DMS153 treated with DMSO at 0.1 percent for 48 hours (cell line): ENCODE data around the gene BCO2.
"Not testable (repeated sequence)": the region's sequence is repeated elsewhere in the genome, so short reads cannot be mapped to it uniquely, and the experiment has no call there.

ENCODE experiments used
- DNase-seq: peaks from one replicate; lab custom pipeline; 2025; ENCODE audit not compliant: unreplicated experiment; lab: John Stamatoyannopoulos, UW

Gene BCO2

DNA sequence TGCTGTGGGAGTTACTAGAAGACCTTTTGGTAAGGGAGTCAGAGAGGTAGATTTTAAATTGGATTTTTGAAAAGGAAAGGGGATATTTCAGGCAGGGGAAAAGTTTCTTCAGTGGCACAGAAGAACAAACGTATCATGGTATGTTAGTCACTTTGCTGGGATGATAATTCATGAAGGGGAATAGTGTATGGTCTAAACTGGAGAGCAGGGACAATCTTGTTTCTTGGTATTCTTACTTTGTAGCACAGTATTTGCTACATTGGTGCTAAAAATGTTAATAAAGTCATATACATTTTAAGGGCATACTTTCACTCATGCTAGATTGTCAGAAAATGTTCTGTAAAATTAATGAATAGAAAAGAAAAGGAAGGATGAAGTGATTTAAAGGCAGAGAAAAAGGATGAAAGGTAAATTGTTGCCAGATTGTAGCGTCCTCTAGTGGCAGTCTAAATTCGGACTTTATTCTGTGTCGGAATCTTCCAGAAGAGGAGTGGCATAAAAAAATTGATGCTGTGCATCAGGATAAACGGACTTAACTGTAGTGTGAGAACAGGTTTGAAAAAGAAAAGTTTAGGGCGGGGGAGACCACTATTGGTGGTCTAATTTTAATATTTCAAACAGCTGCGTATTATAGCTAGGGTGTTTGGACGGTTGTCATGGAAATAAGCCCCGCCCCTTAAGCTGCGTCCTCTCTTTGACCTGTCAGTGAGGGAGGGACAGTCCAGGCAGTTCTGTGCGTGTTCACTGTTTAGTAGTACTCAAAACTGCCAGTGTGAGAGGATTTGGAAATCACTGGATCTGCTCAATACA lies at the start of gene BCO2:
BCO2 (plus strand) TSS at position 724 of the 810 bp plus-strand sequence. CDS start 90 bp downstream, outside the sequence.
- DNase-seq: peak; percentile 54

DNA sequence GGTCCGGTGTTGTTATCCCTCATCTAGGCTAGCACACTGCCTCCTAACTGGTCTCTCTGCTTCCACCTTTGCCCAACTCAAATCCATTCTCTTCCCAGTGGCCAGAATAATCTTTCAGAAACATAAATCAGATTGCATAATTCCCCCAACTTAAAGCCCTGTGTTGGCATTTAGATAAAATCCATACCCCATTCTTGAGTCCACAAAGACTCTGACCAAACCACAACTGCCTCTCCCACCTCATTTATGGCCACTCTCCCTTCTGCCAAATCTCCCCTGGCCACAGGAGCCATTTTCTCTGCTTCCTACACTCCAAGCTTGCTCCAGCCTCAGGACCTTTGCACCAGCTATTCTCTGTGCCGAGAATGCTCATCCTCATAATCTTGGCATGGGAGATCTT lies 48.3 kb upstream of the BCO2 start:
- DNase-seq: no peak

GRCh38 chr11:112128483-112129121 lies 46.7 kb upstream of the BCO2 start:
- DNase-seq: peak; percentile 90

- DNase-seq: no peak
Observed at GRCh38 chr11:112129656-112130055, 45.7 kb upstream of the BCO2 start.

DNA sequence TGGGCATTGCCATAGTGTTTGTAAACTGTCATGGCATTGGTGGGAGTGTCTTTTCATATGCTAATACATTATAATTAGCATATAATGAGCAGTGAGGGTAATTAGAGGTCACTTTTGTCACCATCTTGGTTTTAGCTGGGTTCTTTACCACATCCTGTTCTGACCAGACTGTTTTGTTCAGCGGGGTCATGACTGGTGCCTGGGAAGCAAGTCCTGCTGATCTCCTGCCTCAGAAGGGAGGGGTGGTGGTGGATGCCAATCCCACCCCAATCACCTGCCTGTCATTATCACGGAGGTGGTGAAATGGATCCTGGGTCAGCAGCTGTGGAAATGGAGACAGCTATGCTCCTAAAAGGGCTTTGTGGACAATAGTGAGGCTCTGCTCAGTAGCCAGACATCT lies 42.6 kb upstream of the BCO2 start:
- DNase-seq: no peak

GRCh38 chr11:112134473-112134872 lies 40.8 kb upstream of the BCO2 start:
- no peak for DNase-seq

- no peak for DNase-seq
Observed at GRCh38 chr11:112143597-112143996, 31.7 kb upstream of the BCO2 start.

- no peak for DNase-seq
Observed at GRCh38 chr11:112150517-112150916, 24.8 kb upstream of the BCO2 start.

- no peak for DNase-seq
Observed at GRCh38 chr11:112156153-112156955, 19.0 kb upstream of the BCO2 start.

DNA sequence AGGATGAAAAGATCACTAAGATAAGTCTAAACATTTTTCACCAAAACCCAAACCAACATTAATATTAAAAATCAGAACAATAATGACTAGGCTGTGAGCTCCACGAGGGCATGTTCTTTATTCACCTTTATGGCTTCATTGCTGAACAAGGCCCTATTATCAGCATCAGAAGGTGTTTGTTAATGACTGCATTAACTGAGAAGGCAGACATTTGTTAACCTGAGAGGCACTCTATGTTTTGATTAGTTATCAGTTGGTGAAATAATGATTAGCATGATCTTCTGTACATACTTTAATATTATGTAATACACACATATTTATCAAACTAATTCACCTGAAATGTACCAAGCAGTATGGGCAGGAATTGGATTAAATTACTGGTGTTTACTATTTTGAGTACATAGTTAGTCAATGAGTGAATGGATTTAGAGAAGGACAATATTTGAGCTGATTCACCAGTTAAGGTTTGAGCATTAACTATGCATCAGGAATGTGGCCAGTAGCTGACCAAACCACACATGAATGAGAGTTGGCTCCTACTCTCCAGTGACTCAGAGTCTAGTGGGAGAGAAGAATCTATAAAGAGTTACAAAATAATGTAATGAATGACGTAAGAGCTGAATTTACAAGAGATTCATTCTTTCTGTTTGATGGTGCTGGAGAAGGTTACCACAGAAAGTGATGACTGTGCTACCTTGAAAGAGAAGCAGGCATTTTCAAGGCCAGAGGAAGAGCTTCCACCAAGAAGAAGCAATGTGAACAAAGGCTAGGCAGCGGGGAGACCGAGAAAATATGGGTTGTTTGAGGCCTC lies 18.2 kb upstream of the BCO2 start:
- DNase-seq: no peak

DNA sequence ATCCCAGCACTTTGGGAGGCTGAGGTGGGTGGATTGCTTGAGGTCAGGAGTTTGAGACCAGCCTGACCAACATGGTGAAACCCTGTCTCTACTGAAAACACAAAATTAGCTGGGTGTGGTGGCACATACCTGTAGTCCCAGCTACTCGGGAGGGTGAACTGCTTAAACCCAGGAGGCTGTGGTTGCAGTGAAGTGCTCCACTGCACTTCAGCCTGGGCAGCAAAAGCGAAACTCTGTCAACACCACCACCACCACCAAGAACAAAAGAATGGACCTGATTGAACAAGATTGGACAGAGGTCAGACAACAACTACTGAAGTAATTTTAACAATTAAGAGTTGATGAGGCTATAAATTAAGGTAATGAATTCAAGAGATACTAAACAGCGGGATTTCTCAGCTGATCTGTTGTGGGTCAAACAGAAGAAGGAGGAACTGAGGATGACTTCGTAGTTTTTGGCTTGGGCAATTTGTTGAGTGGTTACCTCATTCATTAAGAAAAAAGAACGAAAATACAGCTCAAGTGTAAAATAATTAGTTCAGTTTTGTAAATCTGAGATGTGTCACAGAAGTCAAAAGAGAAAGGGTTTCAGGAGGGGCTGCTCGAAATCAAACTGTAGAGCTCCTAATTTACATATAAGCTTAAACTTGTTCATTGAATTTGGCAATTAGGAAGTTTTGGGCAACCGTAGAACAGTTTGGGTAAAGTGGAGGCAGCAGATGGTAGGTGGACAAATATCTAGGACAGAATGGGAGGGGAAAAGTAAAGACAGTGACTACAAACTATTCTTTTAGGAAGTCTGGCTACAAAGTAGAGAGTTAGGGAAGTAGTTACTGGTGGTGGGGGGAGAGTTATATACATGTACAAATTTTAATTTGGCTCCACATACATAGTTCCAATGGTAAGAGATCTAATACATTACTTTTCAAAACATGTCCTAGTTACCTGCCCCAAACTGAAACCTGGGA lies 15.9 kb upstream of the BCO2 start:
- DNase-seq: no peak

DNA sequence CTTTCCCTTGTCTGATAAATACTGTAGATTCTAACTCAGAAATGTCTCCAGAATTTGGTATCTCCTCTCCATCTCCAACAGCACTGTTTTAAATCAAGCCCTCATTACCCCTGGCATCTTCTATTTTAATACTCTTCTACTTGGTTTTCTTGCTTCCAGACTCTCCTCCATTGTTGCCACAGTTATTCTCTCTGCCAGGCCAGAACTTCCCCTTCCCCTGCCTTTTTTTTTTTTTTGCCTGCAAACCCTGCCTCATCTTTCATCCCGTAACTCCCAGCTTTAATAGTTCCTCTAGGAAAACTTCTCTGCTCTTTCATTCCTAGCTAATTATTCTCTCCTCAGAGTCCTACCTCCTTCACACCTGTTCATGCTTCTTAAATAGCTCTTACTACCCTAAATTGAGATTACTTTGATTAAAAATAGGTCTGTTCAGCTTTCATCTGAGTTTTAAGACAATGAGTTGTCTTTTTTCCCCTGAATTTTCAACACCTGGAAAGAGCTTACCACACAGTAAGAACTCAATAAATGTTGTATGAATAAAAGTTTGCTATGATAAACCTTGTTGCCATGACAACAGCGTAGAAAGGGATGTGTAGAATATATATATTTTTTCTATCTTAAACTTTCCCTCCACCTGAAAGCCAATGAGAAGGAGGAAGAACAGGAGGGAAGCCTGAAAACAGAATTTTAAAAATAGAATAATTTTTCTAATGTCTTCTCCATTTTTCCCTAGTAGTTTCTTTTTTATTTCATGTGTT lies 15.0 kb upstream of the BCO2 start:
- DNase-seq: no peak

DNA sequence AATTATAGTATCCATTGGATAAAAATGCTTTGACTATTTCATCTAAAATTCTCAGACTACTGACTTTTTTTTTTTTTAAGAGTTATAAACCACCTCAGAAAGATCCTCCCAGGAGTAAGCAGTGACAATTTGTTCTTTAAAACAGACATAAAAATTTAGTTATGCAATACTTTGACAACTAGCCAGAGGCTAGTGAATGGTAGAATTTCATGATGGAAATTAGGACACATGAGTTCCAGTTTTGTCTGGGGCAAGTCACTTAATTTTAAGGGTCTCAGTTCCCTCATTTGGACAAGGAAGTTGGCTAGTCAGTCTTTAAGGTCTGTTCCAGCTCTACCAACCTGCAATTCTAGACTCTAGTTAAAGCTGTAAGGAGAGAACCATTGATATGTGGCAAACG lies 14.3 kb upstream of the BCO2 start:
- DNase-seq: no peak

GRCh38 chr11:112162200-112162599 lies 13.1 kb upstream of the BCO2 start:
- not testable (repeated sequence) for DNase-seq

DNA sequence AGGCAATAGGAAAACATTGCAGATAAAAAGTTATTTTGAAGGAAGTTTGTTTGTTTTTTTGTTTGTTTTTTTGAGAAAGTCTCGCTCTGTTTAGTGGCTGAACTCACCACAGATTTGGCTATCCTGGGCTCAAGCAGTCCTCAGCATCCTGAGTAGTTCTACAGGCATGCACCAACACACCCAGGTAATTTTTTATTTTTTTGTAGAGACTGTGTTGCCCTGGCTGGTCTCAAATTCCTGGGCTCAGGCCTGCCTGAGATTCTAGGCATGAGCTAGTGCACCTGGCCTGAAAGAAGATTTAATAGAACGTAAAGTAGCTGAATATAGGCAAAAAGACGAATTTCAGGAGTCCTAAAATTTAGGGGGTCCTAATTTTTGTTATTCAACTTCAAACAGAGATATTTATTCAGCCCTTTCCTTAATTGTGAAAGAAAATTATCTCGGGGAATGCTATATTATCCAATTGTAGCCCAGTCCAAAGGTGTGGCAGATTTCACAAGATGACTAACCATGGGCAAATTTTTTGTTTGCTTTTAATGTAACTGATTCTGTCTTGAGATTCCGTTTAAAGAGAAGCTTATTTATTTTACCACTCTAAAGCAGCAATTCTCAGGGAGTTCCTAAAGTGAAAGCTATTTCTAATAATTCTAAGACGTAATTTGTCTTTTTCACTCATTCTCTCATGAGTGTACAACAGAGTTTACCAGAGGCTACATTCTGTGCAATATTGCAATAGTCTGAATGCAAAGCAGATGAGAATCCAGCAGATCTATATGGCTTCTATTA lies 12.4 kb upstream of the BCO2 start:
- no peak for DNase-seq

DNA sequence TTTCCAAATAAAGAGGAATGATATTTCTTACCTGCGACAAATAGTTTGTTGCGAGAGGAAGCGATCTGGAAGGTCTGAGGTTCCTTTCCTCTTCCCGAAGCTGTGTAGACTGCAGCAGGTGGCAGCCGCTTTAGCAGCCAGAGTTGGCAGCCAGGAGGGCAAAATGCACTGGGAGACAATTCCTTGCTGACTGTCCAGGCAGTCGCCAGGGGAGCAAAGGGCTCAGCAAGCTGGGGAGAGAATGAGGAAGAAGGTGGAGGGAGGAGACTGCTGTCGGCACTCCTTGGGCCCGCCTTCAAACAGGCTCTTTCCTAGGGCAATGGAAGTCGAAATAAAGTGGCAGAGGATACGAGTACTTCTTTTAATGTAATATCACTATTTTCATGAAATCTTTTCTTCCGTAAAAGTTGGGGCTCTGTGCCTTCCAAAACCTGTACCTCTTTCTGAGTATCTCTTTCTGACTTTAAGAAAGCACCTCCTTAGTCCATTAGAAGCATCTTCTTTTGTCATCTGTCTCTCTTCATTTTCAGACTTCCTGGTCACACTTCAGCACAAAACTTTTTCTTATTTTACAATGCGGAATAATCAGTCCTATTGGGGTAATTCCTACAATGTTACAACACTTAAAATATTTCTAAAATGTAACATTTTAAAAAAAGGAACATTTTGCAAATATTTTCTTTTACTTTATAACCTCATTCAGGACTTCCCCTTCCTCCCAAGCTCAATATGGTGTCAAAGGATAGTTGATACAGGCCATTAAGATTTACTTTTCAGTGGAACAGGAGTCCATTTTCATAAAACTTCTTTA lies 11.2 kb upstream of the BCO2 start, which contains the start of gene IL18:
IL18 (minus strand) TSS at position 220 of the 811 bp plus-strand sequence. CDS start 9,041 bp downstream, outside the sequence.
- DNase-seq: no peak

DNA sequence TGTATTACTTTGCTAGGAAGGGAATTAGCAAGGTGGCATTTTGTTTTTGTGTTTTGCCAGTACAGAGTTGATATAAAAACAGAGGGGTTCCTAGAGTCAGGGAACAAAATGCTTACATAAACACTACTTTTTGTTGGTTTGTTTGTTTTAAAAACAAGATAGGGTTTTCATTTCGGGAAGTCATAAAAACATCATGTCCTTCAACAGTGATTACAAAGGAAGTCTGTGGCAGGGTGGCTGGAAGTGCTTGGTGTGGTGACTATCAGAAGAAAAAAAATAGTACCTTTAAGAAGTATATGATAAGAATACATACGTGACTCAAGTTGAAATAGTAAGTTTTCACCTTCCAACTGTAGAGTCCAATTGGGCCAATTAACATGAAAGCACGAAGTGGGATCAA lies 10.3 kb upstream of the BCO2 start:
- no peak for DNase-seq
